ENCODE data around the gene MAP3K4.

GRCh38 chr6:161001421-161001820, 9.9 kb downstream of the MAP3K4 start:
- TF ChIP-seq EZH2 (IDR thresholded peaks at IDR 0.05; ENCODE audit: borderline replicate concordance, low read depth, low read length, poor library complexity, severe bottlenecking) (no peak), CTCF (conservative IDR thresholded peaks at IDR 0.05; ENCODE audit: low read depth, low read length) (no peak)

All from A673 (cell line).